Gastroesophageal sphincter (tissue), 3 donors: Measurements from ENCODE around the gene SPATA20.

Experiments used
- CTCF ChIP-seq, 4 experiments: fragments of 200-600 bp in 2 of 4; fragments of 450-650 bp in 2 of 4; sonication (generic) in 1 of 4; IDR thresholded peaks; one replicate each; pipeline ENCODE4 v1.5.1; 2017 to 2019; ENCODE audit warnings: antibody characterized with exemption in 4 of 4, mild to moderate bottlenecking in 2 of 4, moderate library complexity in 2 of 4
- EP300 ChIP-seq: sonication (generic); formaldehyde crosslinking; IDR thresholded peaks from one replicate; pipeline ENCODE4 v1.6.1; 2017; ENCODE audit warnings: antibody characterized with exemption, mild to moderate bottlenecking
- POLR2A ChIP-seq, 2 donors: fragments of 450-650 bp; IDR thresholded peaks; one replicate each; pipeline ENCODE4 v1.6.1; 2017; ENCODE audit warnings: antibody characterized with exemption in 2 of 2, mild to moderate bottlenecking in 2 of 2, moderate library complexity in 1 of 2
- POLR2AphosphoS5 ChIP-seq: sonication (generic); formaldehyde crosslinking; IDR thresholded peaks from one replicate; pipeline ENCODE4 v1.6.1; 2017; ENCODE audit warnings: antibody characterized with exemption

- TF ChIP-seq POLR2A (IDR thresholded peaks at IDR 0.05): no peak
- no peak for TF ChIP-seq CTCF (IDR thresholded peaks at IDR 0.05)
- no peak for TF ChIP-seq POLR2AphosphoS5
- TF ChIP-seq EP300: no peak
Measured at GRCh38 chr17:50578173-50578572, 31.2 kb downstream of the SPATA20 start.
